A673 (cell line): ENCODE data around the gene CNTN2.

Source experiments
- EZH2 ChIP-seq: fragments of 200-600 bp; sonication (generic); IDR thresholded peaks from 2 replicates; pipeline ENCODE4 v1.6.1; 2017; ENCODE audit warnings: borderline replicate concordance, low read depth, mild to moderate bottlenecking, mixed read lengths, antibody characterized with exemption, low read length; ENCODE audit not compliant: poor library complexity, severe bottlenecking
- TF ChIP-seq, protein P1 (sequence below): fragments of 300-800, 200-600 bp; sonication (generic); conservative IDR thresholded peaks from 2 replicates; pipeline ENCODE4 v1.5.1; 2017; ENCODE audit warnings: low read depth, mild to moderate bottlenecking, antibody characterized with exemption, low read length, moderate library complexity, mixed read lengths

DNA sequence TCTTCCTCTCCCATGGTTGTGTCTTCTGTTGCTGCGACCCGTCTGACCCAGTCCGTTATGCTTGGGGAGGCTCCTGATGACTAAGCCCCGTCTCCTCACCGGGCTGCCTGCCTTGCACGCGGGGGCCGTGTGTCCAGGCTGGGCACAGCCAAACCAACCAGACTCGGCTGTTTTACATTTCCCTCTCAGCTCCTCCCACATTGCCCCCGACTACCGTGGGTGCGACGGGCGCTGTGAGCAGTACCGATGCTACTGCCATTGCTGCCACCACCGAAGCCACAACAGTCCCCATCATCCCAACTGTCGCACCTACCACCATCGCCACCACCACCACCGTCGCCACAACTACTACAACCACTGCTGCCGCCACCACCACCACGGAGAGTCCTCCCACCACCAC lies 46.0 kb upstream of the CNTN2 start:
- no peak for TF ChIP-seq EZH2
- TF ChIP-seq, protein P1, sequence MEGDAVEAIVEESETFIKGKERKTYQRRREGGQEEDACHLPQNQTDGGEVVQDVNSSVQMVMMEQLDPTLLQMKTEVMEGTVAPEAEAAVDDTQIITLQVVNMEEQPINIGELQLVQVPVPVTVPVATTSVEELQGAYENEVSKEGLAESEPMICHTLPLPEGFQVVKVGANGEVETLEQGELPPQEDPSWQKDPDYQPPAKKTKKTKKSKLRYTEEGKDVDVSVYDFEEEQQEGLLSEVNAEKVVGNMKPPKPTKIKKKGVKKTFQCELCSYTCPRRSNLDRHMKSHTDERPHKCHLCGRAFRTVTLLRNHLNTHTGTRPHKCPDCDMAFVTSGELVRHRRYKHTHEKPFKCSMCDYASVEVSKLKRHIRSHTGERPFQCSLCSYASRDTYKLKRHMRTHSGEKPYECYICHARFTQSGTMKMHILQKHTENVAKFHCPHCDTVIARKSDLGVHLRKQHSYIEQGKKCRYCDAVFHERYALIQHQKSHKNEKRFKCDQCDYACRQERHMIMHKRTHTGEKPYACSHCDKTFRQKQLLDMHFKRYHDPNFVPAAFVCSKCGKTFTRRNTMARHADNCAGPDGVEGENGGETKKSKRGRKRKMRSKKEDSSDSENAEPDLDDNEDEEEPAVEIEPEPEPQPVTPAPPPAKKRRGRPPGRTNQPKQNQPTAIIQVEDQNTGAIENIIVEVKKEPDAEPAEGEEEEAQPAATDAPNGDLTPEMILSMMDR, result no peak
